Measurements from ENCODE around the gene ANKFN1.

ANKFN1 gene

DNA sequence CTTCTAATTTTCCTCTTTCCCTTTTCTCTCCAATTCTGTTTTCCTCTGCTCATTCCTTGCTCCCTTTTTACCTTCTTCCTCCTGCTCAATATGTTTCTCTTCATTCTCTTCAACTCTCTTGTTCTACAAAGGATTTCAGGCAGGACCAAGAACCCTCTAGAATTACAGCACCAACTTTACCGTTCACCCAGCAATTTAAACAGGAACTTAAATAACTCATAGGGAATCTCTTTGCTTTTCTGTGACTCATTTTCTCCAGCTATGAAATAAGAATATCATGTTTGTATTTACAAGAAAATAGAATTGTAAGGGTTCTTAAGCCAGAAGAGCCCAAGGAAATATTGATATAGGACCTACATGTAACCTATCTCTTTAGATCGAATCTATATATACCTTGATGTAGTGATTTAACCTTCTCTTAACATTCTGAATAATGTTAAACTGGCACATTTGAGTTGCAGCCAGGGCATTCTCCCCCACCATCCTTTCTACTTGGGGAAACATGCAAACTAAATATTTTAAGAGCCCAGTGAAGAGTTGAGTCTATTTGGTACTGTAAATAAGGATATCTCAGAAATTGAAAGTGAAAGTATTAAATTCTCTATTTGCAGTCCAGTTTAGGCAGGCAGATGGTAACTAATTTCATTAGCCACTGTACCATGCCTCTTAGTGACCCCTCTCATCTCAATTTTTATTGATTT, 137.0 kb downstream of the ANKFN1 start:
- DNase-seq: no peak

DNA sequence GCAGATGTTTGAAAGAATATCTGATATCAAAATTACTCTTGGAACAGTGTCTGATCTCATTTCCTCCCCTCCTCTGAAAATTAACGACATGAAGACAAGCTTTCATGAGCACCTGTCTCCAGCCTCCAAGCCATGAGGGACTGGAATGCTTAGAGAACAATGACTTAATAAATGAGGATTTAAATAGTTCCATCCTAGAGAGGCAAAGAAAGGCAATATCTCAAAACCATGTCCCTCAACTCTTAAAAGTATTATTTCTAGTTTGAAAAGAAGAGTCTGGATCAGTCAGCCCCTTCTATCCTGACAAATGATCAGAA, 137.5 kb downstream of the ANKFN1 start:
- DNase-seq: no peak

DNA sequence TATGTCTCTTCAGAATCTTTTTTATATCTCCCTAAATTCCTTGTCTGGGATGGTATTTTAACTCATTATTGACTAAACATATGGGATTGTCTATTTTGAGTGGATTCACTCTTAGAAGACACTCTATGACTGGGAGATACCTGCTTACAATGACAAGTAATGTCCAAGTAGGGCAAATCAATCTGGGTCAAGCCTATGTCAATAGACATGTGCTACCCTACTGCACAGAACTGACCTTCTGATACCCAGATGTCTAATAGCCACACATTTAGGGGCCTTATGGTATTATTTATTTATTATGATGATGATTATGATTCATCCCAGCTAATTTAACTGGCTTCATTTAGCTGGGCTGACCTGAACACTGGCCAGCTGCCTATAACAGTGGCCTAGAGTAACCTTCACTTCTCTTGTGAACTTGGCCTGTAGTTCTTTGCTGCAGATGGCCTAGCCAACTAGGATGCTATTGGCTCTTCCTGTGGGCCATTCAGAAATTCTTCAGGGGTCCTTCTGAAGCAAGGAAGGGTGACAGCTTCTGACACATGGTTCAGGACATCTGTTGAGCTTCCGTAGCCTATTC, 138.0 kb downstream of the ANKFN1 start:
- no peak for DNase-seq

DNA sequence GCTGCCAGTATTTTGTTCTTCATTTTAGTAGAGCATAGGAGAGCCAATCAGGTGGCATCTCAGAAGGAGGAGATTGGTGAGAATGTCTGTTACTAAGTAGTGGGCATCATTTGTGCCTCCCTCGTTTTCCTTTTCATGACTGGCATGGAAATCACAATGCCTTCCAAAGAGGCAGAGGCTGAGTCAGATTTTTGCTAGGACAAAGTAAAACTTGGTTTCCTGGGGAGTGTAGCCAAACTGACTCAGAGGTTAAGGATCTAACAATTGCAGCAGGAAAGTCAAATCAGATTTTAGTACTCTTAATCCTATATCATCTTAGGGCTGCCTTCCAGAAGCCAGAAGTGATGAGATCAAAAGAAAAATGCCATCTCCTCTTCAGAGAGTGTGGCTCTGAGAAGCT, 138.7 kb downstream of the ANKFN1 start:
- DNase-seq: no peak

DNA sequence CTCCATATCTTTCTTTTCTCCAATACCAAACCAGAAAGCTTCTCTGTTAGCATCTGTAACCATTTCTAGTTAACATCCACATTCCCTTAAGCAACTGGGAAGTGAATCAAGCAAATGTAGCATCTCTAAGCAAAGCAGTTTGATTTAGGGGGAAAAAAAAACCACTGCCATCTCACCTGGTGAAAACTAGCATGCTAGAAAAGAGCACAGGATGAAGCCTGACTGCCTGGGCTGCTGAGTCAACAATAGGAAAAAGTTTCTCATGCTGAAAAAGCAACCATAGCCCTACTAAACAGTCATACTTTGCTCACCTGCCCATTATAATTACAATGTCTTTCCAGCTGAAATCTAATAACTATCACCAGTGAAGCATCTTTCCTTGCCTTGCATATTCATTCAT, 139.3 kb downstream of the ANKFN1 start:
- DNase-seq: no peak

DNA sequence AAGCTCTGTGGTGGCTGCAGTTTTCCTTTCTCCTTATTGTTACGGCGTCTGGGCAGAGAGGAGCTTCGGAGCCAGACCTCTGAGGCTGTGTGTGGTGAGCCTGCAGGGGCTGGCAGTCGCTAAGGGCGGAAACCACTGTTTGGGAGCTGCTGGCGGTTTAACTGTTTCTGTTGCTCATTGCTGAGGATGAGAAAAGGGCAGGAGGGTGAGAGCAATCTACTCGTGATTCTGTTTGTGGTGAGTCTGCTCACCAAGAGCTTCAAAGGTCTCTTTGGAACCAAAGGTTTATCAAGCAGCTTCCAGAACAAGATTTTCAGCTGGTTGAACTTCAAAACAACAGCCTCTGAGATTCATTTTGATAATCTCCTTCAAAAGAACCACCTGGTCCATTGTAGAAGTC, 143.9 kb downstream of the ANKFN1 start:
- no peak for DNase-seq

DNA sequence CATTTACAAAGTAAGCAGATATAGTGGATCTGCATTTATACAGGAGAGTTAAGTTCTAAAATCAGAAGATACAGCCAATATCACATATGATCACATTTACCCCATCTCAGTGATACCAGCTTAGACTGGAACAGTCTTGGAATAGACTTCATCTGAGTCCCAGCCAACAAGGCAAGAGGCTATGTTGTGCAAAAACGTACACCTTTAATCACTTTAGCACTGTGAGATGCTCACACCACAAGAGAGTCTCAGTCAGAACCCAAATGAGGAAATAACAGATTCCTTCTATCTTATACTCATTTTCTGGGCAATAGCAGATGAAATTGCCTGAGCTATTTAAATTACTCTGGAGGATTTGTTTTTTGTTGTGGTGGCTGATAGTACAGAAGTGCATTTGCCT, 145.6 kb downstream of the ANKFN1 start:
- no peak for DNase-seq

DNA sequence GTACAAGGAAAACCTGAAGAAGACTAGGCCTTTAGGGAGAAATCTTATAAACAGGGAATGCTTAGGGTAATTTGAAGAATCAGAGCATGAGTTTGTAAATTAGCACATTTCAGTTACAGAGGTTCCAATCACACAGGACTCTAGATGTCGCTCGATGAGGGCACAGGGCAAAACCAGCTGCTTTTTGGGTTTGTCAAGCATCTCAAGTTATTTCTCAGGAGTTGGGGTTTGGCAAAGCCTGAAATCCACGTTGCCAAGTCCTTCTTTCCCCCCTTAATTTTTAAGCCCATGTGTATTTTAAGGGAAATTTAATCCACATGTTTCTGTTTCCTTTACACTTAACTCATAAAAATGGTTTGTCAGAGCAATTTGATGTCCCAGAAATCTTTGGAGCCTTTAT, 146.9 kb downstream of the ANKFN1 start:
- DNase-seq: no peak

DNA sequence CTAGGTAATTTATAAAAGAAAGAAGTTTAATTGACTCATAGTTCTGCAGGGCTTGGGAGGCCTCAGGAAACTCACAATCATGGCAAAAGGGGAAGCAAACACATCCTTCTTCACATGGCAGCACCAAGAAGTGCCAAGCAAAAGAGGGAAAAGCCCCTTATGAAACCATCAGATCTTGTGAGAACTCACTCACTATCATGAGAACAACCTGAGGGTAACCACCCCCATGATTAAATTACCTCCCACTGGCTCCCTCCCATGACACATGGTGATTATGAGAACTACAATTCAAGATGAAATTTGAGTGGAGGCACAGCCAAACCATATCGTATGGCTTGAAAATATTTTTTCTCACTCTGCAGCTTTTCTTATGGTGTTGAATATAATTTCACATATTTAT, 151.7 kb downstream of the ANKFN1 start:
- no peak for DNase-seq

DNA sequence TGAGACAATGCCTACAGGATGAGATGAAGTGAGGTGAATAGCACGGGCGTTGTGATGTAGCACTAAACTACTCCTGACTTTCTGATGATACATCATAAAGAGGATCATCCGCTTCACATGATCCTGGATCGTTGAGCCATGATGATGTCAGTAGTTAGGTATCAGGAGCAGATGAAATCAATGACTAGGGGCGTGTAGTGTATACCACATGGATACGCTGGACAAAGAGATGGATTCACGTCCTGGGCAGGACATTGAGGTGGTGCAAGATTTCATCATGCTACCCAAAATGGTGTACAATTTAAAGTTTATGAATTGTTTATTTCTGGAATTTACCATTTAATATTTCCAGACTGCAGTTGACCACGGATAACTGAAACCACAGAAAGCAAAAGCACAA, 156.6 kb downstream of the ANKFN1 start:
- no peak for DNase-seq

DNA sequence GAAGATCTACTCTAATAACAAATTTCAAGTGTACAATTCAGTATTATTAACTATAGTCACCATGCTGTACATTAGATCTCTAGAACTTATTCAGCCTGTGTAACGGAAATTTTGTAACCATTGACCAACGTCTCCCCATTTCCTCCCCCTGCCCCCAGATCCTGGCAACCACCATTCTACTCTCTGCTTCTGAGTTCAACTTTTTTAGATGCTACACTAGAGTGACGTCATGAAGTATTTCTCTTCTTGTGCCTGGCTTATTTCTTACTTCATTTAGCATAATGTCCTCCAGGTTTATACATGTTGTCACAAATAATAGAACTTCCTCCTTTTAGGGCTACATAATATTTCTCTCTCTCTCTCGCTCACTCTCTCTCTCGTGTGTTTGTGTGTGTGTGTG, 157.5 kb downstream of the ANKFN1 start:
- no peak for DNase-seq

DNA sequence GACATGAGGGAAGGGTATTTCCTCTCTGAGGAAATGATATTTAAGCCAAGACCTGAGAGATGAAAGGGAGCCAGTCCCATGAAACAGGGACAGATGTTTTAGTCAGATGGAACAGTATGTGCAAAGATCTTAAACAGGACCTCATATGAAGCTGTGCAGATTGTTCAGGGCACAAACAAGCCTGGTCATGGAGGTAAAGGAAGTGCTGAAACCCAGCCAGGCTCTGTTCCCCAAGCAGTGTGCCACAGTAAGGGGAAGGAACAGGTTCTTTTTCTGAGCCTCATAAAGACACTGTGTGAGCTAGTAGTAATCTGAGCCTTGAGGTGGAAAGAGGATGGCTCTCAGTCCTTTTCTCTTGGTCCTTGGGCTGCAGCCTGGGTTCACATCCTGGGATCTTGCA, 159.9 kb downstream of the ANKFN1 start:
- no peak for DNase-seq

DNA sequence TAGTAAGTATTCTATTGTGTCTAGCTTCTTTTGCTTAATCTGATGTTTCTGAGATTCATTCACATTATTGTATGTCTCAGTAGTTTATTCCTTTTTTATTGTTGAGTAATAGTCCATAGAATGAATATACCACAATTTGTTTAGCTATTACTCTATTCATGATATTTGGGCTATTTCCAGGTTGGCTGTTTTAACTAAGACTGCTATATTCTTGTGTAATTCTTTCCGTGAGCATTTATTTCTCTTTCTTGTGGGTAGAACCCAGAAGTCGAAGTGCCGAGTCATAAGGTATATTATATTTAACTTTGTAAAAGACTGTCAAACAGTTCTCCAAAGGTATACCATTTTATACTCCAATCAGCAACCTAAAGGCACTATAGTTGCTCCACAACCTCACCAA, 160.8 kb downstream of the ANKFN1 start:
- DNase-seq: no peak

DNA sequence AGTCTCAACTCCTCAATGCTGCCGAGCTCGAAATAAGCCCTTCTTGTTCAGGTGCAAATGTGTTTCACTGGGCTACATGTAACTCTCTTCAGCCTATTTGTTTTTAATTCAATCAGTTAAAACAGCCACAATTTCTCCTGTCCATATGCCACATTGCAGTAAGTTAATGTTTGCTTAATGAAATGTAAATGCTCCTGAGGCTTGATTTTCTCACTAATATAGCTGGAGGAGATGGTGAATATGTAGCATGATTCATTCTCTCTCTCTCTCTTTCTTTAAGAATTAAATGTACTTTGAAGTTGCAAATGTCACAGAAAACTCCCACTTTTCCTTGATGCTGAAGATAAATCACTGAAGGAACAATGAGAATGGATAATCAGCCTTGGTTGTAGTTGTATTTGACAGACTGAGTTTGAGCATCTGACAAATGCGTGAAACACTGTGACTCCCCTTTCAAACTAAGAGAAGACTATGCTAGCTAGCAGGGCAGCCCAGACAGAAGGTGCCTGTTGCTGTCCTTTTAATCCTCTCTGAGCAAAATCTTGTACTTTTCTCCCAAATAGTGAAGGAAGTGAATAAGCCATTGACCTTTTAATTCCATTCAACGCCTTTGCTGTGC, 161.8 kb downstream of the ANKFN1 start:
- DNase-seq: no peak

DNA sequence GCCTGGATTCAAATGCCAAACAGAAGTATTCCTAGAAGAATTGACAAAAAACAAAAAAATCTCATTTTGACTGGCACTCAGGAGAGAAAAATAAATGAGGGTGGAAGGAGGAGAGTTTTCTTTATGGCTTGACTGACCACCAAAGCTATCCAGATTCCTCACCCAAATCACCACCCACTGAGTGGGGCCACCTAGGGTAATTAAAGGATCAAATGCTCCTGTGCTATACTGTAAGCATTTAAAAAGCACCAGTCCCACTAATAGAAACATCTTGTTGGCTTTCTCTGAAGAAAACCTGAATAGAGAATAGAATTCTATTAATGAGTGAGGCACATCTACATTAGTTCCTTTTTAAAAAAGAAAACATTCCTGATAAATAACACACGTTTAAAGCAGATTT, 163.3 kb downstream of the ANKFN1 start:
- DNase-seq: no peak

DNA sequence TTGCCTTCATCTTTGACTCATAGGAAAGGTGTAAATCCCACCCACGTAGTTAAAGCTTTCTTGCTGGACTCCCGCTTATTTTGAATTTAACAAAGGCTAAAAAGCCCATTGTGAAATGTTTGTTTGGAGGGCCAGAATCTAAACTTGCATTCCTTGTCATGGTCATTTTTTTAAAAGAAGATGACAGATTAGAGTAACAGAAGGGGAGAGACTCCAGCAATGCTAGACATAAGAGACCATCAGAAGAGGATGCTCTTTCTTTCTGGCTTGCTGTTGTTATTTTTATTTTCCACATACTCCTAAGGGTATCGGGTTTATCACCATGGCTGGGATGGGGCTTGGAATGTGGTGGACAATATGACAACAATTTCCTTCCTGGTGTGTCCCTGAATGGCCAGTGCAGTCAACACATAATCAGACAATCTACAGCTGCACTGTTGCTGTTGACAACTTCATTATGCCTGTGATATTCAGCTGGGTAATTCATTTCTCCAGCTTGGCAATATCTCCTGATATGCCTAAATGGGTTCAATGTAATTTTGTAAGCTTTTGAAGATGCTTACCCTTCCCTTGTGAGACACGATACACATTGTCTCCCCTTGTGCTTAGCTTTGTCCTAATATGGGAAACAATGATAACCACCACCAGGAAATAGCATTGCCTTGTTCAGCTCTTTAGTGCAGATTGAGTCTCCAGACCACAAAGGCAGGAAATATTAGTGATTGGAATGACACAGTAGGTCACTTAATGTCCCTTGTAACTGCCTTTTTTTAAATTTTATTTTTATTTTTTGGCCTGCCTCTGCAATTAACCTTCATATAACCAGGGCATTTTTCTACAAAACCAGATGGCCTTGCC, 164.3 kb downstream of the ANKFN1 start:
- no peak for DNase-seq

DNA sequence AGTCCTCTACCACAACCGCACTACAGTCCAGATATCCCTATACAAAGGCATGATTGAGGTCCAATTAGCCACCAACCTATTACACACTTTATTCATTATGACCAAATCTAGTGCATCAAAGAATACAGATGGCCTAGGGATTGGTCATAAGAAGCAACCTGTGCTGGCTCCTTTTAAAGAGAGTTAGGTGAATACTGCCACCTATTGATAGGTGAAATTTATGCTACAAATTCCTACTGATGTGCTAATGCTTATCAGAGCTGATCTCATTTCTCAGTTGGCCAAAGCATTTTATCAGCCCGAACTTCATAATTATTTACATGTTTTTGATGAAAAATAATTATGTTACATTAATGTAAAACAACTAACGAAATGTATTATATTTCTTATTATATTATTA, 166.3 kb downstream of the ANKFN1 start:
- no peak for DNase-seq

DNA sequence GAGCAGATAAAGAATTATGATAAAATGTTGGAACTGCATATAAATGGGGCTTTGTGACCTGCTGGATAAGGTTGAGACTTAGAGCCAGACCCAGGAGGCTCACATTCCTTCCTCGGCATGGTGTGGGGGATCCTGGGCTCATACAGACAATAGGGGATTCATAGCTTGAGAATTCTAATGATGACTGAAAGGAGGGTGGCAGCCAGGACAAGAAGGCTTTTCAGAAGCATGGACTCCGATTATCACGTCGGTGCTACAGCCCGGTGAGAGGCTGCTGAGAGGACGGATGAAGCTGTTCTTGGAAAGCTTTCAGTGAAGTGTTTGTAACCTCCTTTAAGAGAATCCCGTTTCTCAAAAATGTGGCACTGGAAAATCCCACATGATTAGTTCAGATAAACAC, 167.2 kb downstream of the ANKFN1 start:
- DNase-seq: no peak

DNA sequence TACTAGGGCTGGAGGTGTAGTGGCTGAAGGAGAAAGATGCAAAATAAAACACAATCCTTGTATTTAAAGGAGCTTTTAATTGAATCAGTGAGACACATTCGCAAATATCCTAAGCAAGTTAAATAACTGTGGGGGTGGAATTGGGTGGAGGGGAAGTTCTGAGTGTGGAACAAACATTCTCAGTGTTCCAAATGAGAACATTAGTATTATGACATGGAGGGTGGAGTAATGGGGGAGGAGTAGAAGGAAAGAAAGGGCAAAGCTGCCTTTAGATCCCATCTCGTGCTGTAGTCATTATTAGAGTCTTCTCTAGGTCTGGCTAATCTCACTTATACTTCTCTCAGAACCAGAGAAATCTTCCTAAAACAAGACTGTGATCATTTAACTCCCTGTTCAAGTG, 169.7 kb downstream of the ANKFN1 start:
- DNase-seq: no peak

DNA sequence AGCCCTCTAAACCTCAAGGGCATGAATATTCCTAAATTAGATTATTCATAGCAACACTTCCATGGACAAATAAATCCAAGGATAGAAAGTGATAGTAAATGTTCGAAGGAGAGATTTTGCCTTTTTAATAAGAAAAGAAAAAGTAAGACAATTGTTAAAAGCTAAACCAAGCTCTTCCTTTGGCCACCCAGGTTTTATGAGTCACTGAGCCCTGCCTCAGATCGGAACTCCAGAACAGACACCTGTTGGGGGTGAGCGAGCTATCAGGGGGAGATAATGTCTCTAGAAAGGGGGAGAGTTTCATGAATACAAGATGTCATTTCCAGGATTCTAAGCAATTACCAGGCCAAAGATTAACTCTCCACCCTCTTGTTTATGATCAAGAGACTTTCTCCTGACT, 171.4 kb downstream of the ANKFN1 start:
- DNase-seq: no peak

DNA sequence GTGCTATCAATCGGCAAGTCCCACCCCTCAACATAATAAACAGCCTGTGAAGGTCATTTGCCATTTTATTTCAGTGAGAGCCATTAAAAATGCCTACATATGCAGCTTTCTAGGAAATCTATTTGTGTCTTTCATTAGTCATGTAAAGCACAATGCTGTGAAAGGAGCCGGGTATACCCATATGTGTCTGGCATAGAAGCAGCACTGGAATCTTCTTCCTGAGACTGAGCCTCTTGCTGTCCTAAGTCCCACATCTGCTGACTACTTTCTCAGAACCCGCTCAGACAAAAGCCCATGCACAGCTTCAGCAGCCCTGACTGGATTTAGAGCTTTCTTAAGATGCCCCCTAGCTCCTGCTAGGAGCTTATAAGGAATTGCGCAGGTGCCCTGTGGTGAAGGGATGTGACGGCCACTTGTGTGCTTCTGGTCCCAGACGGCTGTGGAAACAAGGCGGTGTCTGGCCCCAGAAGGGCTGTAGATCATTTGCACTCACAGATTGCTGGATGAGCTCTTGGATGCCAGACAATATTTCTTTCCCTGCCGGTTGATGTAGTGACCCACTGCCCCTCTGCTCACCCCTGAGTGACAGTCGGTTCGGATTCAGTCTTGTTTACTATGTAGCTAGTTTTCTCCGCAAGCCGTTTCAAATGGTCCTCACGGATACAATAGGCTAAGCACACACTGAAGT, 172.2 kb downstream of the ANKFN1 start:
- DNase-seq: no peak

DNA sequence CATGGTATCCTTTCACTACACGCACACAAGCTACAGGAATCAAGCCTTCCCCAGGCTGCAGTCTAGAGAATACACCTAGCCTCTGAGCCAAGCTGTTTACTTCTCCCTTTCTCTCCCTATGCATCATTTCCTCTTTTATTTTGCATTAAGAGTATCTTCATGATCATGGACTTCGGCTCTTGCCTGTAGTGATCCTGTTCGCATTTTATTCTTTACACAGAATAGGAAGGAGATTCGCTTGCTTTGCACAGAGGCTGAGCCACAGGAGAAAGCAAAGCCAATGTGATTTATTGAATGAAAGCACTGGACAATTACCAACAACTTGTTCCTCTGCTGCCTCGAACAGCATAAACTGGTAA, 172.7 kb downstream of the ANKFN1 start:
- no peak for DNase-seq

DNA sequence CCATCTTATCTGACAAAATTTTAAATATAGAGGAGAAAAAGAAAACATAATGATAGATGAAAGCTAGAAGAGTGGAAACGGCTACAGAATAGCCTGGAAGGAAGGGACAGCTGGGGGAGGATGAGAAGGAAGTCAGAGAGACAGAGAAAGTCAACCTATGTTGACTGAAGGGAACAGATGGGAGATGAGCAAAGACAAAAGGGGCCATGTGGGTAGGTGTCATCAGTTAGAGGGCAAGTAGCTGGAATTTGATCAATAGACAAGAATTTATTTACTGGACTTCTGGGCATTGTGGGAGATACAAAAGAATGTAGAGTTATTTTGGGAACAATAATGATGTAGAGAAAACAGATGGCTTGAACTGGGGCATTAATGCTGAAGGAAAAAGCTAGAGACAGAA, 194.4 kb downstream of the ANKFN1 start:
- DNase-seq: no peak

DNA sequence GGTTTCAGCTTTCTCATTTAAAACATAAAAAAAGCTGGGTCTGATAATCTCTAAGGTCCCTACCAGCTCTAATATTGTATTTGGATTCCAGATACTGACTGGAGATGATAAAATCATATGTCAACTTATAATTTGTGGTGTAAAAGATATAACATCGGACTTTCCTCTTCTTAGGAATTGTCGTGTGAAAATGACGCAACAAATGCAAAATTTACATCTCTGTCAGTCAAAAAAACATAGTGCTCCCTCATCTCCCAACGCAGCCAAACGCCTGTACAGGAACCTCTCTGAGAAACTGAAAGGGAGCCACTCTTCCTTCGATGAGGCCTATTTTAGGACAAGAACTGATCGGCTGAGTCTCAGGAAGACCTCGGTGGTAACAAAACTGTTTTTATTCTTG, 197.3 kb downstream of the ANKFN1 start:
- DNase-seq: no peak
